Caco-2 (cell line): ENCODE data around the gene CEP83. TPM values are rescaled to one million over a fixed set of nuclear protein-coding genes. Genes with fewer than 3 reads are reported as not detected.
"Not testable (repeated sequence)": the region's sequence is repeated elsewhere in the genome, so short reads cannot be mapped to it uniquely, and the experiment has no call there.

Experiments used
- BruUV-seq: library from RNA; stranded (reverse); fragments of 400-500 nt; replicated peaks from 2 replicates; lab custom pipeline; 2021; lab: Mats Ljungman, UMichigan
- CTCF ChIA-PET: fragments of 300-600 bp; sonication (Branson Sonifier 250); formaldehyde crosslinking; loops from one replicate; lab custom pipeline; 2022; ENCODE audit warnings: antibody characterized with exemption; lab: Charles Lee
- POLR2A ChIA-PET: fragments of 300-600 bp; sonication (Branson Sonifier 250); formaldehyde crosslinking; loops from one replicate; lab custom pipeline; 2022; ENCODE audit warnings: antibody characterized with exemption; lab: Charles Lee
- DNase-seq, 2 experiments: peaks; one replicate each; pipeline versions ENCODE4 v3.0.0 to v3.0.0-alpha.2; 2020 to 2022
- H3K27me3 ChIP-seq: replicated peaks from 2 replicates; pipeline ENCODE4 v1.6.0; 2011; ENCODE audit warnings: low read length; ENCODE audit not compliant: control insufficient read depth, insufficient read depth
- H3K36me3 ChIP-seq: 2 replicates; pipeline ENCODE4 v1.5.1; 2011; ENCODE audit warnings: low read length; ENCODE audit not compliant: control insufficient read depth, insufficient read depth
- H3K4me1 ChIP-seq: fragments of 250-450 bp; sonication (Bioruptor Pico); 2 replicates; pipeline ENCODE4 v1.5.1; 2020; ENCODE audit warnings: mild to moderate bottlenecking
- H3K4me3 ChIP-seq: 2 replicates; pipeline ENCODE4 v1.5.1; 2011; ENCODE audit warnings: low read depth, mild to moderate bottlenecking, control low read depth, low read length
- H3K9me3 ChIP-seq: fragments of 250-450 bp; sonication (Bioruptor Pico); 2 replicates; pipeline ENCODE4 v1.5.1; 2020; ENCODE audit warnings: mild to moderate bottlenecking, moderate library complexity
- H3K27ac Mint-ChIP-seq: one replicate; pipeline ENCODE4 v1.8.0; 2022; ENCODE audit warnings: mixed read lengths; ENCODE audit not compliant: unreplicated experiment
- H3K27me3 Mint-ChIP-seq: one replicate; pipeline ENCODE4 v1.8.0; 2022; ENCODE audit warnings: mixed read lengths; ENCODE audit not compliant: insufficient read depth, unreplicated experiment
- H3K36me3 Mint-ChIP-seq: one replicate; pipeline ENCODE4 v1.8.0; 2022; ENCODE audit warnings: mild to moderate bottlenecking, mixed read lengths; ENCODE audit not compliant: insufficient read depth, unreplicated experiment
- H3K4me1 Mint-ChIP-seq: one replicate; pipeline ENCODE4 v1.8.0; 2022; ENCODE audit warnings: low read depth, mixed read lengths; ENCODE audit not compliant: unreplicated experiment
- H3K4me3 Mint-ChIP-seq: one replicate; pipeline ENCODE4 v1.8.0; 2022; ENCODE audit warnings: mild to moderate bottlenecking, moderate library complexity, mixed read lengths; ENCODE audit not compliant: unreplicated experiment
- H3K9me3 Mint-ChIP-seq: one replicate; pipeline ENCODE4 v1.8.0; 2022; ENCODE audit warnings: mixed read lengths; ENCODE audit not compliant: unreplicated experiment
- CTCF ChIP-seq, 2 experiments: fragments of 200-600 bp in 1 of 2; IDR thresholded peaks; 1 replicate in 1 of 2; 2 replicates in 1 of 2; pipeline versions ENCODE4 v1.5.1 to v1.8.0; 2011 to 2022; ENCODE audit warnings: antibody characterized with exemption in 1 of 2, control low read depth in 1 of 2, inconsistent platforms in 1 of 2, low read depth in 1 of 2, low read length in 1 of 2, mild to moderate bottlenecking in 1 of 2, moderate library complexity in 1 of 2; ENCODE audit not compliant: insufficient read depth in 1 of 2, severe bottlenecking in 1 of 2, unreplicated experiment in 1 of 2
- intact Hi-C: fragments of 100-400 bp; cut with micrococcal nuclease; formaldehyde crosslinking; loops from one replicate; pipeline ENCODE4 v1.10.0; 2022; ENCODE audit not compliant: unreplicated experiment
- total RNA-seq: library from RNA; stranded (reverse); gene quantifications from 2 replicates; pipeline ENCODE4 v1.2.3, GENCODE V29; 2022

CEP83 gene
- total RNA-seq, 1 experiment from 2014 or later, result 23.3 TPM

- Histone ChIP-seq H3K27me3 (no peaks in the 10 kb centered on the region), H3K4me1 (0 out of 2 replicates have a peak, but pooled peaks cover 5% of the 10 kb centered on the region), H3K36me3 (peaks cover 1% of the 10 kb centered on the region; the same call in 1 of the 2 replicates), H3K4me3 (no peak overlapping the region), H3K9me3 (peaks cover 21% of the 10 kb centered on the region)
- POLR2A ChIA-PET, result no interaction called here
- Mint-ChIP-seq H3K9me3 (peaks cover 35% of the 10 kb centered on the region), H3K27me3 (no peaks in the 10 kb centered on the region), H3K4me1 (peaks cover 8% of the 10 kb centered on the region), H3K27ac (no peak overlapping the region), H3K36me3 (peaks cover 15% of the 10 kb centered on the region), H3K4me3 (no peak overlapping the region)
- no peak for TF ChIP-seq CTCF (IDR thresholded peaks at IDR 0.05; ENCODE audit: insufficient read depth in 1 of 2, low read depth in 1 of 2, low read length in 1 of 2, severe bottlenecking in 1 of 2, unreplicated experiment in 1 of 2)
- intact Hi-C loops, result no loop called here
- no peak for DNase-seq
- CTCF ChIA-PET, result no interaction called here
- no TSS peak for BruUV-seq
These were observed 33.6 kb downstream of the CEP83 start for GRCh38 chr12:94426049-94426448.

- peaks cover 14% of the 10 kb centered on the region; the same call in 1 of the 2 replicates for H3K9me3 ChIP-seq
- CTCF ChIA-PET, intact Hi-C loops, H3K4me1 Mint-ChIP-seq, BruUV-seq, H3K27me3 Mint-ChIP-seq, H3K36me3 ChIP-seq, H3K27ac Mint-ChIP-seq, H3K4me3 ChIP-seq, POLR2A ChIA-PET, H3K27me3 ChIP-seq, H3K4me1 ChIP-seq, DNase-seq: not testable (repeated sequence)
- Mint-ChIP-seq H3K9me3 (peaks cover 24% of the 10 kb centered on the region), H3K4me3 (peak overlapping the region; percentile 43), H3K36me3 (peaks cover 13% of the 10 kb centered on the region)
These were observed 34.8 kb downstream of the CEP83 start for GRCh38 chr12:94424830-94425229.

GRCh38 chr12:94421868-94422740 lies 37.6 kb downstream of the CEP83 start:
- BruUV-seq, result no TSS peak
- no peaks in the 10 kb centered on the region for H3K27me3 Mint-ChIP-seq

More at GRCh38 chr12:94421868-94422740, 37.6 kb downstream of the CEP83 start:
- TF ChIP-seq CTCF (IDR thresholded peaks at IDR 0.05; ENCODE audit: insufficient read depth in 1 of 2, low read depth in 1 of 2, low read length in 1 of 2, severe bottlenecking in 1 of 2, unreplicated experiment in 1 of 2), result no peak
- ChIA-PET CTCF (no interaction called here), POLR2A (no interaction called here)
- Histone ChIP-seq H3K36me3 (no peaks in the 10 kb centered on the region), H3K9me3 (peaks cover 14% of the 10 kb centered on the region; the same call in 1 of the 2 replicates), H3K27me3 (no peaks in the 10 kb centered on the region), H3K4me3 (no peak overlapping the region), H3K4me1 (0 out of 2 replicates have a peak, but pooled peaks cover 3% of the 10 kb centered on the region)
- intact Hi-C loops, result no loop called here
- Mint-ChIP-seq H3K4me1 (peaks cover 10% of the 10 kb centered on the region), H3K9me3 (peaks cover 37% of the 10 kb centered on the region), H3K4me3 (no peak overlapping the region), H3K36me3 (peaks cover 6% of the 10 kb centered on the region), H3K27ac (no peak overlapping the region)
- DNase-seq, result no peak
